B cell (primary cell): ENCODE data around the gene CENPP.

Experiments
- CTCF ChIP-seq: fragments of 200-600 bp; IDR thresholded peaks from one replicate; pipeline ENCODE4 v1.8.0; 2022; ENCODE audit warnings: antibody characterized with exemption, mild to moderate bottlenecking
- EZH2 ChIP-seq: IDR thresholded peaks from 2 replicates; pipeline ENCODE4 v1.6.1; 2012; ENCODE audit warnings: borderline replicate concordance, low read depth, mild to moderate bottlenecking, moderate library complexity, low read length; ENCODE audit not compliant: insufficient read depth, poor library complexity, severe bottlenecking

- TF ChIP-seq CTCF: no peak
- no peak for TF ChIP-seq EZH2
Observed at GRCh38 chr9:92631452-92632343, 305.9 kb downstream of the CENPP start.
